Adrenal gland (tissue), 12 donors: Measurements from ENCODE around the gene DPEP2. TPM values are rescaled to one million over a fixed set of nuclear protein-coding genes. Genes with fewer than 3 reads are reported as not detected.

Experiments
- DNase-seq, 7 donors: peaks; one replicate each; pipeline ENCODE4 v3.0.0-alpha.2; 2019 to 2020
- H3K27ac ChIP-seq, 5 donors: fragments of 200-600 bp; sonication (generic) in 4 of 5; 1 replicate in 3 of 5; 2 replicates in 2 of 5; pipeline versions ENCODE4 v1.5.1 to v1.8.0; 2016 to 2020; ENCODE audit warnings: mild to moderate bottlenecking in 1 of 5
- H3K27me3 ChIP-seq: fragments of 200-600 bp; 2 replicates; pipeline ENCODE4 v1.8.0; 2021
- H3K36me3 ChIP-seq, 2 donors: fragments of 200-600 bp; replicated peaks in 1 of 2; 1 replicate in 1 of 2; 2 replicates in 1 of 2; pipeline versions ENCODE4 v1.5.1 to v1.8.0; 2018 to 2022
- H3K4me1 ChIP-seq, 2 donors: fragments of 200-600 bp; replicated peaks in 1 of 2; 1 replicate in 1 of 2; 2 replicates in 1 of 2; pipeline versions ENCODE4 v1.5.1 to v1.8.0; 2018 to 2021
- H3K4me3 ChIP-seq, 4 donors: fragments of 200-600 bp; sonication (generic) in 3 of 4; one replicate each; pipeline ENCODE4 v1.5.1; 2016 to 2018
- H3K9me3 ChIP-seq, 3 donors: fragments of 200-600 bp; sonication (generic) in 1 of 3; replicated peaks in 1 of 3; 1 replicate in 2 of 3; 2 replicates in 1 of 3; pipeline versions ENCODE4 v1.5.1 to v1.8.0; 2016 to 2021
- POLR2A ChIP-seq, 2 donors: fragments of 450-650 bp; IDR thresholded peaks; one replicate each; pipeline ENCODE4 v1.6.1; 2017; ENCODE audit warnings: antibody characterized with exemption in 2 of 2, mild to moderate bottlenecking in 2 of 2, moderate library complexity in 1 of 2
- WGBS, 4 donors: extraction: QIAGEN DNeasy Blood & Tissue Kit in 2 of 4; methylation state at CpG; one replicate each; pipeline versions ENCODE4 v1.1.5 to v1.1.7; 2013 to 2017; 5-methylcytosine and 5-hydroxymethylcytosine counted together
- intact Hi-C, 2 donors: fragments of 100-400 bp; cut with DNase I; formaldehyde crosslinking; loops; one replicate each; pipeline versions ENCODE4 v1.14.1 to v1.15.0; 2022 to 2023
- polyA plus RNA-seq, 3 donors: library from polyadenylated mRNA; stranded (reverse); fragments of 200-250 nt in 2 of 3; fragments of 350-450 nt in 1 of 3; fragmentation: Illumina TruSeq in 1 of 3; extraction: RNeasy Lipid Tissue Mini Kit (QIAGEN cat#74804) in 1 of 3; gene quantifications; one replicate each; pipeline ENCODE4 v1.2.3, GENCODE V29; 2013 to 2014
- total RNA-seq, 9 donors: library from RNA; depleted of rRNA in 4 of 9; stranded (reverse); fragments of >200 nt in 4 of 9; fragments of 120-200 nt in 1 of 9; fragmentation: NEBNext Ultra II Directional in 1 of 9; extraction: Animal tissue kit (Norgen Biotek cat#: 25700) in 1 of 9; gene quantifications; one replicate each; pipeline versions ENCODE4 v1.1.0 to v1.2.4, GENCODE V29; 2013 to 2023
- TF ChIP-seq, protein P1 (sequence below), 6 experiments: fragments of 450-650 bp in 4 of 6; fragments of 200-600 bp in 2 of 6; sonication (generic) in 1 of 6; IDR thresholded peaks; 1 replicate in 5 of 6; 2 replicates in 1 of 6; pipeline versions ENCODE4 v1.5.1 to v1.8.0; 2016 to 2021; ENCODE audit warnings: antibody characterized with exemption in 6 of 6, mild to moderate bottlenecking in 2 of 6, moderate library complexity in 1 of 6
- donor health status: healthy with polysubstance abuse.
- donor health status: Bipolar disorder and iron deficiency.
- donor health status: DM: yes; HTN: yes; CAD: no.
- donor health status: DM: no; HTN: no; CAD: no.
- donor health status: DM: no; HTN: no; CAD: no.
- donor health status: DM: yes; HTN: yes; CAD: no.

Gene DPEP2
- total and polyA plus RNA-seq, 12 donors: 0.27 to 8.4 (median 1.4) TPM

DNA sequence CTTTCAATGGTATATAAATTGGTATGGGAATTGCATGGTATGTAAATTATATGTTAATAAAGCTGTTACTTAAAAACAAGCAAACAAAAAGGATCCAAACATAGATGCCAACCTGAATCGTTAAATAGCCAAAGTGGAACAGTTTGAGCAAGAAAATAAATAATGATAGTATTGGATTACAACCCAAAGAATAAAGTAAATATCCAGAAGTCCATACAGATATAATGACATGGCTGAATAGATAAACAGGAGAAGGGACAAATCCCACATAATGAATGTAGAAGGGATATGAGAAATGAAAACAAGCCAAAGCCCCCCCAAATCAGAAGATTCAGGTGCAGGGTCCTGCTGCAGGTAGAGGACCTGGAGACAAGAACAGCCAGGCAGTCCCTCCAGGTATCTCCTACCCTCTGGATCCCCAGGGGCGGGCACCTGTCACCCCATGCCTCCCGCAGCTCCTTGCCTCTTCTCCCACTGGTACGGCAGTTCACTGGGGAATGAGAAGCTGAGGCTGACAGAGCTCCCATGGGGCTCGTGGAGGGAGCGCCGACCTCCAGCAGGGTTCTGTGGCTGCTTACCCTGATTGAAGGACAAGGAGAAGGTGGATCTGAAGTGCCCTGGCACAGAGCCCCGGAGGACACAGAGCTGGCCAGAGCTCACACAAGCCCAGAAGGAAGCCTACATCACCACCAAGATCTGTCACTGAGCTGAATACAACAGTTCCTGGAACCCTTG, 45.5 kb downstream of the DPEP2 start:
- Histone ChIP-seq H3K4me1 (peaks cover 8 to 11% of the 10 kb centered on the region in 2 donors), H3K27ac (no peak overlapping the region), H3K27me3 (no peaks in the 10 kb centered on the region), H3K36me3 (peaks cover 0 to 87% of the 10 kb centered on the region in 2 donors), H3K9me3 (no peaks in the 10 kb centered on the region), H3K4me3 (no peak overlapping the region)
- intact Hi-C loops: no loop called here
- TF ChIP-seq, protein P1, sequence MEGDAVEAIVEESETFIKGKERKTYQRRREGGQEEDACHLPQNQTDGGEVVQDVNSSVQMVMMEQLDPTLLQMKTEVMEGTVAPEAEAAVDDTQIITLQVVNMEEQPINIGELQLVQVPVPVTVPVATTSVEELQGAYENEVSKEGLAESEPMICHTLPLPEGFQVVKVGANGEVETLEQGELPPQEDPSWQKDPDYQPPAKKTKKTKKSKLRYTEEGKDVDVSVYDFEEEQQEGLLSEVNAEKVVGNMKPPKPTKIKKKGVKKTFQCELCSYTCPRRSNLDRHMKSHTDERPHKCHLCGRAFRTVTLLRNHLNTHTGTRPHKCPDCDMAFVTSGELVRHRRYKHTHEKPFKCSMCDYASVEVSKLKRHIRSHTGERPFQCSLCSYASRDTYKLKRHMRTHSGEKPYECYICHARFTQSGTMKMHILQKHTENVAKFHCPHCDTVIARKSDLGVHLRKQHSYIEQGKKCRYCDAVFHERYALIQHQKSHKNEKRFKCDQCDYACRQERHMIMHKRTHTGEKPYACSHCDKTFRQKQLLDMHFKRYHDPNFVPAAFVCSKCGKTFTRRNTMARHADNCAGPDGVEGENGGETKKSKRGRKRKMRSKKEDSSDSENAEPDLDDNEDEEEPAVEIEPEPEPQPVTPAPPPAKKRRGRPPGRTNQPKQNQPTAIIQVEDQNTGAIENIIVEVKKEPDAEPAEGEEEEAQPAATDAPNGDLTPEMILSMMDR (IDR thresholded peaks at IDR 0.05): no peak
- 75 to 81% (median 77%) methylated on average over 5 to 8 of the region's 8 CpGs for WGBS, 4 donors
- DNase-seq: no peak

DNA sequence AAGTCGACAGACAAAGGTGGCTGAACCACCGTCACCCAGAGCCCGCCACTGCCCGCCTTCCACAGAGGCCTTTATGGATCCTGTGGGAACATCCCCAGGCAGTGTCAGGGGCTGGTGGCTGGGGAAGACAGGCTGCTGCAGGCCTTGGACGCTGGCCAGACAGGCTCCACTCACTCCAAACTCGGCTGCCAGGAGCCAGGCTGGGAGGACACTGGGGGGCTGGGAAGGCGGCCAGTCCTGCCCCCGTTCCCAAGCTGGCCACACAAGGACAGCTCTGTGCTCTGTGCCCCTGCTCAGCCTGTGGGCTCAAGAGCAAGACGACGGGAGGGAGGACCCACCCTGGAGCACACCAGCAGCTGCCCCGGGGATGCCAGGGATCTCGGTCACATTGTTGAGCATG, 47.8 kb downstream of the DPEP2 start:
- H3K36me3 ChIP-seq: peaks cover 0 to 96% of the 10 kb centered on the region in 2 donors
- peak overlapping the region in 2 of 5 donors; percentile 12 to 26 for H3K27ac ChIP-seq
- DNase-seq: peak in 5 of 7 donors; percentile 49 to 74 (median 64)
- intact Hi-C loops: no loop called here
- no peaks in the 10 kb centered on the region for H3K9me3 ChIP-seq
- TF ChIP-seq, protein P1 (IDR thresholded peaks at IDR 0.05): no peak
- TF ChIP-seq POLR2A (IDR thresholded peaks at IDR 0.05): no peak
- H3K4me1 ChIP-seq: peaks cover 8 to 11% of the 10 kb centered on the region in 2 donors
- H3K27me3 ChIP-seq: no peaks in the 10 kb centered on the region
- no peak overlapping the region for H3K4me3 ChIP-seq
- 28 to 43% (median 41%) methylated on average over 4 to 12 of the region's 12 CpGs; no CpG with 5 or more reads in 1 of the 4 donors for WGBS, 4 donors

DNA sequence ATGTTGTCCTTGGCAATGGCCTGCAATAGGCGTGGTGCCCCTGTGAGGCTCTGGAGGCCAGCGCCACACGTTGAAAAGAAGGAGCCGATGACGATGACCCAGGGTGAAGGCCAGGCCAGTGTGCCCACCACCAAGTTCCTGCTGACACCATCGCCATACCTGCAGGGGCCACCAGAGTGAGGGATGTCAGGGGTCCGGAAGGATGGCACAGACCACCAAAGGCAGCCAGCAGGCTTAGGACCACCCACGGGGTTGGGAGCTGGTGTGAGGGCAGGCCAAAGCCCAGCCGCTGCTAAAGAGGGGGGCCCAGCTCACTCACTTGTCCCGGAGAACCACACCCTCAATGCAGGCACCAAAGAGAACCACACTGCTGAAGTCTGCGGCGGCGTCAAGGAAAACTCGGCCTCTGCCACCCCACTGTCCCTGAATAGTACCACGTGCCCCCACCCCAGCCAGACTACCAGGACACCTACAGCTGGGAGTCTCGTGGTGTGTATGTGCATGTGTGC, 48.9 kb downstream of the DPEP2 start:
- H3K9me3 ChIP-seq: no peaks in the 10 kb centered on the region
- 79 to 90% (median 83%) methylated on average over 2 to 16 of the region's 16 CpGs for WGBS, 4 donors
- H3K27ac ChIP-seq: no peak overlapping the region
- TF ChIP-seq, protein P1 (IDR thresholded peaks at IDR 0.05): no peak
- TF ChIP-seq POLR2A (IDR thresholded peaks at IDR 0.05): no peak
- no peaks in the 10 kb centered on the region for H3K27me3 ChIP-seq
- H3K4me3 ChIP-seq: no peak overlapping the region
- H3K36me3 ChIP-seq: peaks cover 0 to 96% of the 10 kb centered on the region in 2 donors
- H3K4me1 ChIP-seq: peaks cover 8 to 11% of the 10 kb centered on the region in 2 donors
- peak in 1 of 7 donors; percentile 21 for DNase-seq
- intact Hi-C loops: no loop called here

DNA sequence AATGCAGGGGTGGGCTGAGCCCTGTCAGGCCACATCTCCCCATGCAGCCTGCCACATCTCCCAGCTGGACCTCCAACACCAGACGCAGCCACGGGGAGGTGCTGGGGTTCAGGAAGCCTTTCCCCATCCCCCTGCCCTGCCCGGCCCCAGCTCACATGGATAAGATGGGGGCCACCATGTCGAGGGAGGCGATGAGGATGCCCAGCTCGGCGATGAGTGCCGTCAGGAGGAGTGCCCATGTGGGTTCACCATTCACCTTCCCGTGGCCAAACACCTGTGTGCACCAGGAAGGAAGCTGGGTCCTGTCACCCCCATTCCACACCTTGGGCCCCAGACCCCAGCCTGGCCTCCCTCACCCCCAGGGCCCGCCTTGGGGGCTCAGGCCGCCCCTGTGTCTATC, 49.6 kb downstream of the DPEP2 start:
- Histone ChIP-seq H3K4me1 (peaks cover 8 to 14% of the 10 kb centered on the region in 2 donors), H3K4me3 (no peak overlapping the region), H3K36me3 (peaks cover 0 to 96% of the 10 kb centered on the region in 2 donors), H3K27ac (no peak overlapping the region), H3K27me3 (no peaks in the 10 kb centered on the region), H3K9me3 (no peaks in the 10 kb centered on the region)
- DNase-seq: peak in 2 of 7 donors; percentile 14 to 20
- intact Hi-C loops: no loop called here
- TF ChIP-seq POLR2A (IDR thresholded peaks at IDR 0.05): no peak
- TF ChIP-seq, protein P1 (IDR thresholded peaks at IDR 0.05): no peak
- WGBS, 4 donors: 86 to 93% (median 91%) methylated on average over 5 to 11 of the region's 11 CpGs
